CD4-positive, alpha-beta T cell treated with Interferon alpha-2 for 1 hour (primary cell): Measurements from ENCODE around the gene TCEA2.

Source experiments
- DNase-seq, 2 donors: peaks; one replicate each; pipeline ENCODE4 v3.0.0-alpha.2; 2020 to 2022

TCEA2 gene

GRCh38 chr20:64062596-64063388 is at the start of gene TCEA2:
Gene TCEA2 (plus strand): TSS chr20:64063198. CDS start chr20:64063313, 115 bp downstream.
- peak; percentile 92 to 94 for DNase-seq

GRCh38 chr20:64015635-64016034 is 47.4 kb upstream of the TCEA2 start:
- no peak for DNase-seq

GRCh38 chr20:64021124-64021975 is 41.6 kb upstream of the TCEA2 start:
- DNase-seq, result no peak

GRCh38 chr20:64022671-64023360 is 40.2 kb upstream of the TCEA2 start:
- no peak for DNase-seq

- no peak for DNase-seq
Observed at GRCh38 chr20:64023361-64024140, 39.4 kb upstream of the TCEA2 start.

GRCh38 chr20:64024141-64024990 is 38.6 kb upstream of the TCEA2 start:
- DNase-seq, result no peak

- no peak for DNase-seq
Observed at GRCh38 chr20:64025101-64025825, 37.7 kb upstream of the TCEA2 start.

GRCh38 chr20:64025826-64026412 is 37.1 kb upstream of the TCEA2 start:
- no peak for DNase-seq

- no peak for DNase-seq
Observed at GRCh38 chr20:64027981-64028685, 34.9 kb upstream of the TCEA2 start.

- DNase-seq, result no peak
Observed at GRCh38 chr20:64029293-64030117, 33.5 kb upstream of the TCEA2 start.

GRCh38 chr20:64030371-64031134 is 32.4 kb upstream of the TCEA2 start:
- DNase-seq, result no peak

GRCh38 chr20:64031822-64032314 is 31.1 kb upstream of the TCEA2 start:
- no peak for DNase-seq

GRCh38 chr20:64032706-64033624 is 30.0 kb upstream of the TCEA2 start:
- no peak for DNase-seq

- no peak for DNase-seq
Observed at GRCh38 chr20:64033981-64034493, 29.0 kb upstream of the TCEA2 start.

- DNase-seq, result peak in 1 of 2 donors; percentile 47
Observed at GRCh38 chr20:64035066-64035932, 27.7 kb upstream of the TCEA2 start.
